Measurements from ENCODE around the gene MAGI1. TPM values are rescaled to one million over a fixed set of nuclear protein-coding genes. Genes with fewer than 3 reads are reported as not detected.

MAGI1 gene
- total and polyA plus RNA-seq, 12 donors = 5.7 to 58.2 (median 37.7) TPM

- Histone ChIP-seq H3K36me3 (no peaks in the 10 kb centered on the region), H3K27ac (no peak overlapping the region), H3K4me3 (no peak overlapping the region), H3K27me3 (no peaks in the 10 kb centered on the region), H3K4me1 (peaks cover 0 to 85% (median 60%) of the 10 kb centered on the region in 9 donors), H3K9me3 (no peaks in the 10 kb centered on the region)
- DNase-seq (no peak), ATAC-seq (peak in 1 of 8 donors; percentile 31)
- intact Hi-C loops (cut with DNase I) = no loop called here
- TF ChIP-seq CTCF (IDR thresholded peaks at IDR 0.05) = no peak
- 49 to 63% methylated on average over 3 of the region's 3 CpGs for WGBS, 2 donors
These were observed 206.8 kb downstream of the MAGI1 start for GRCh38 chr3:65831733-65832425.

GRCh38 chr3:65830948-65831732, 207.6 kb downstream of the MAGI1 start:
- WGBS, 2 donors = 75 to 79% methylated on average over 6 of the region's 6 CpGs
- no peak overlapping the region for H3K27ac ChIP-seq
- H3K4me3 ChIP-seq = no peak overlapping the region
- no peaks in the 10 kb centered on the region for H3K9me3 ChIP-seq
- H3K36me3 ChIP-seq = no peaks in the 10 kb centered on the region
- ATAC-seq (no peak), DNase-seq (no peak)
- no peaks in the 10 kb centered on the region for H3K27me3 ChIP-seq
- peaks cover 0 to 91% (median 61%) of the 10 kb centered on the region in 9 donors for H3K4me1 ChIP-seq
- intact Hi-C loops (cut with DNase I) = no loop called here
- TF ChIP-seq CTCF (IDR thresholded peaks at IDR 0.05) = no peak

DNA sequence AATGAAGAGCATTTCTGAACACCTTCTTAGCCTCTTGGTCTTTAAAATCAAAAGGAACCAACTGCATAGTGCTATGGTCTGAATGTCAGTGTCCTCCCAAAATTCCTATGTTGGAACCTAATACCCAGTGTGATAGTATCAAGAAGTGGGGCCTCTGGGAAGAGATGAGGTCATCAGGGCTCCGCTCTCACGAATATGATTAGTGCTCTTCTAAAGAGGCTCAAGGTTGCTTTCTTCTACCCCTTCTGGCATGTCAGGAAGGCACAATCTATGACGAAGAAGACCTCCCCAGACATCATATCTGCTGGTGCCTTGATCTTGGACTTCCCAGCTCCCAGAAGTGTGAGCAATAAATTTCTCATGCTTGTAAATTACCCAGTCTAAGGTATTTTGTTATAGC, 209.5 kb downstream of the MAGI1 start:
- Histone ChIP-seq H3K27me3 (no peaks in the 10 kb centered on the region), H3K4me3 (no peak overlapping the region), H3K9me3 (no peaks in the 10 kb centered on the region), H3K36me3 (no peaks in the 10 kb centered on the region), H3K27ac (no peak overlapping the region), H3K4me1 (peaks cover 0 to 75% (median 59%) of the 10 kb centered on the region in 9 donors)
- WGBS, 2 donors = 82 to 90% methylated on average over 3 of the region's 3 CpGs
- intact Hi-C loops (cut with DNase I) = no loop called here
- no peak for TF ChIP-seq CTCF (IDR thresholded peaks at IDR 0.05)
- DNase-seq = no peak
- ATAC-seq = no peak

- DNase-seq (no peak), ATAC-seq (peak in 1 of 8 donors; percentile 57)
- Histone ChIP-seq H3K27me3 (no peaks in the 10 kb centered on the region), H3K9me3 (no peaks in the 10 kb centered on the region), H3K36me3 (no peaks in the 10 kb centered on the region), H3K27ac (no peak overlapping the region), H3K4me1 (peaks cover 0 to 70% (median 54%) of the 10 kb centered on the region in 9 donors), H3K4me3 (no peak overlapping the region)
- no peak for TF ChIP-seq CTCF (IDR thresholded peaks at IDR 0.05)
- intact Hi-C loops (cut with DNase I) = no loop called here
- 86 to 87% methylated on average over 6 of the region's 6 CpGs for WGBS, 2 donors
These were observed 210.0 kb downstream of the MAGI1 start for GRCh38 chr3:65828706-65829105.
